Skin of body (tissue), 2 donors: Measurements from ENCODE around the gene THBS2. TPM values are rescaled to one million over a fixed set of nuclear protein-coding genes. Genes with fewer than 3 reads are reported as not detected.
"Not testable (repeated sequence)": the region's sequence is repeated elsewhere in the genome, so short reads cannot be mapped to it uniquely, and the experiment has no call there.

Source experiments
- DNase-seq: peaks from one replicate; lab custom pipeline; 2025; lab: John Stamatoyannopoulos, UW
- total RNA-seq: library from RNA; depleted of rRNA; stranded (reverse); fragments of >200 nt; gene quantifications from one replicate; pipeline ENCODE4 v1.2.3, GENCODE V29; 2014

Gene THBS2
- total RNA-seq, 1 donor from 2014 or later = 393 TPM

- no peak for DNase-seq
These were observed 67.8 kb downstream of the THBS2 start for GRCh38 chr6:169185692-169186485.

DNA sequence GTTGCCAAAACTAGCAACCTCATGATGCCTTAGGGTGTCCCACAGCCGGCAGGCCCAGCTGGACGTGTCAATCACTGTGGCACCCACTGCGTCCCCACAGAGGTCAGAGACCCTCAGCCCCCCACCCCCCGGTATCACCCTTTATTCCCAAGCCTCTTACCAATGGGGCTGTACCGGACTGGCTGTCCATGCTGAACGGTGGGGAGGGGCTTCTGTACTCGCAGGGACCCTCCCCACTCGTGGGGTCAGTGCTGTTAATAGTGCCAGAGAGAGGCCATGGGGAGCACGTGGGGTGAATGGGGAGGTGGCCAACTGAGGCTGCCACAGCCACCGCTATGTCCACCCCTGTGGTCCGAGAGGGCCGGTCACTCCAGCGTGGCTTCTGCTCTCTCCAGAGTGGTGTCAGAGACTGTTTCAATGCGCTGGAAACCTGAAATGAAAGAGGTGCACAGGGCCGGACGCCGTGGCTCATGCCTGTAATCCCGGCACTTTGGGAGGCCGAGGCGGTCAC lies 68.6 kb downstream of the THBS2 start:
- DNase-seq = no peak

DNA sequence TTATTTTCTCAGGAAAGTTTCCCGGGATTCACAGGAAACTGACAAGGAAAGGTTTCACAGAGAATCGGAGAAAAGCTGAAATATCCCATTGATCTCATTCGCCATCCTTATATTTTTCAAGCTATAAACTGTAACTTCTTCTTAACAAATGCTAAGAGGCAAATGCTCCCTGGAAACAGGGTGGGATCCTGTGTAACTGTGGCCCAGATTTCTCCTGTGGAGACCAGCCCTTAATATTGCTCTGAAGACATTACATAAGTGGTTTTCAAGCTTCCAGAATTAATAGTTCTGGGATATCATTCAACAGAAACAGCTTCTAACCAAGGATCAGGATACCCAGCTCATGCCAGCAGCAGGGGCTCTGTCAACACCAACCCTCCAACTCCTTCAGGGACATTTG lies 69.2 kb downstream of the THBS2 start:
- peak; percentile 34 for DNase-seq

DNA sequence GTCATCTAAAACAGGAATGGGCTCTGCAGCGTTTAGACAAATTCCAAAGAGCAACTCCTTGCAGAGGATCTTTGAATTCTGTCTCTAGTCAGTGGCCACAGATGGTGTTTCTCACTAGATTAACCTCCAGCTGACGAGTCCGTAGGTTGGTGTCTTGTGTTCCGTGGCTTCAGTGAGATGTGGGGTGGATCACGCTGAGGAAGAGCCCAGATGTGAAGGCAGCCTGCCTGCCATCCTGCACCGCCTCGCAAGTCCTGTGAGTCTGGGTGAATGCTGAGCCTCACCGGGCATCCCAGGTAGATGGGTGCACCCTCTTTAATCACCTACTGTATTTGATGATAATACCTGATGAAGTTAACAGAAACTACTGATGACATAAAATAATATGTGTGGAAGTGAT lies 70.4 kb downstream of the THBS2 start:
- no peak for DNase-seq

- not testable (repeated sequence) for DNase-seq
These were observed 73.8 kb downstream of the THBS2 start for GRCh38 chr6:169179831-169180230.

DNA sequence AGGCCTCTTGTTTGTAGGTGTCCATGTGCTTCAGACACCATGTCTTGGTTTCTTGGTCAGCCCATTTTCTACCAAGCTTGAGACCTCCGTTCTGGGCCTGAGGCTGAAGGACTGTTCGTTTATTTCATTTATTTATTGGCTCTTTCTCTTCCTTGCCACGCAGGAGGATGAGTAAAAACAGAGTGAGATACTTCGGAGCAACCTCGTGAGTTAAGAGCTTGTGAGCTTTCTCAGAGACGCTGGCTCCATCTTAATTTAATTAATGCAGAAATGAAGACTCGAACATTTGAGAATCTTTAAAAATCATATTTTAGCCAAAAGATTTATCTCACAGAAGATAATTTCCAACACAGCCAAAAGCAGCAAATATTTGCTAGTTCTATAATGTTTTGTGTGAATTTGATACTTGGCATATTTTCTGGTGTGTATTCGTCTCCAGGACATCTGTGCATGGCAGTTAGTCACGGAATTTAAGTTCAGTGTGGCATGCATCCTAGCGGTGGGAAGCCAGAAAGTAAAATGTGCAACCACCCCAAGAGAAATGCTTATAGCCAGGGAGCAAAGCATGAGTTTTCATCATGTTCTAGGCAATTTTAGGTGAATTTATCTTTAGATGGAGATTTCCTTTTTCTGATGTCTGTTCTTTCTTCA lies 76.0 kb downstream of the THBS2 start:
- peak; percentile 91 for DNase-seq

DNA sequence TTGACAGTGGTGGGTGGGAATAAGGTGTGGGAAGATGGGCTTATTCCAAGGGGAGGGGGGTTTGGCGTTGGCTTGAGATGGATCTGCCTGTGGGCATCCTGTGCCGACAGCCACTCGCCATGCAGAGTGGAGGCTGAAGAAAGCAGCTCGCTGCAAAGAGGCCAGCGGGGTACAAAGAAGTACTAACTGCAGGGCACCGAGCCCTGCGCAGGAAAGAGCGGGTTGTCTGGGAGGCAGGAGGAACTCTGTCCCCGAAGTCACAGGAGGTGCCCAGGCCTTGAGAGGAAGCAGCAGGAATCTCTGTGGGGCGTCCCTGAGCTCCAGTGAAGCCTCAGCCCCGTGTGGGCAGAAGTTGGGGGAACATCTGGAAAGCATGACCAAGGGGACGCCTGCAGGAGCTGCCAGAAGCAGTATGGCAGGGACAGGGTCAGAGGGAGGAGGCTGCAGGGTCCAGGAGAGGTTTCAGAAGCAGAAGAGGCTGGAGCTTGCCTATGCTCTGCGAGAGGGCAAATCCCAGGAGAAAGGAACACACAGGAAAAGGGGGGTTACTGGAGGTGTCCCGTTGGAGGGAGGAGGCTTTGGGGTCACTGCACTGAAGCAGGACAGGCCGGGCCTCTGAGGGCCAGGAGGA lies 77.2 kb downstream of the THBS2 start:
- DNase-seq = no peak

DNA sequence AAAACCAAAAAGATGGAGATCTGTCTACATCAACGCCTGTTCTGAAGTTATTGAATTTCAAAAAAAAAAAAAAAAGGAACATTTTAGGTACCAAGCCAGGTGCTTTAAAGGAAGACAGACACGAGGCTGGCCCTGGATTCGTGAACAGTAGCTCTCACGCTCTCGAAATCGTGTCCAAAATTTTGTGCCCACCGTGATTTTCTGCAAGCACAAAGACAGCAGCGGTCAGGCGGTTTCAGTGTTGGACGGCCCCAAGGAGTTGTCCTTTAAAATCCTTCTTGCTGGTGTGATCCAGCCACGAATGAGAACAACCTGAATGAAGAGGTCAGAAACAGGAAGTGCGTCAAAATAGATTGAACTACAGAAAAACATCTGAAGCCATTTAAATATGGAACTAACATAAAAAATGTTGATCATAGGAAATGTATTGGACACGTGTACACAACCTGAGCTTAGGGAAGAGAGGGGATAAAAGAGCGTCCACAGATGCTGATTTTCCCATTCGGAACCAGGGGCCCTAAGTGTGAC lies 78.2 kb downstream of the THBS2 start:
- DNase-seq = no peak

DNA sequence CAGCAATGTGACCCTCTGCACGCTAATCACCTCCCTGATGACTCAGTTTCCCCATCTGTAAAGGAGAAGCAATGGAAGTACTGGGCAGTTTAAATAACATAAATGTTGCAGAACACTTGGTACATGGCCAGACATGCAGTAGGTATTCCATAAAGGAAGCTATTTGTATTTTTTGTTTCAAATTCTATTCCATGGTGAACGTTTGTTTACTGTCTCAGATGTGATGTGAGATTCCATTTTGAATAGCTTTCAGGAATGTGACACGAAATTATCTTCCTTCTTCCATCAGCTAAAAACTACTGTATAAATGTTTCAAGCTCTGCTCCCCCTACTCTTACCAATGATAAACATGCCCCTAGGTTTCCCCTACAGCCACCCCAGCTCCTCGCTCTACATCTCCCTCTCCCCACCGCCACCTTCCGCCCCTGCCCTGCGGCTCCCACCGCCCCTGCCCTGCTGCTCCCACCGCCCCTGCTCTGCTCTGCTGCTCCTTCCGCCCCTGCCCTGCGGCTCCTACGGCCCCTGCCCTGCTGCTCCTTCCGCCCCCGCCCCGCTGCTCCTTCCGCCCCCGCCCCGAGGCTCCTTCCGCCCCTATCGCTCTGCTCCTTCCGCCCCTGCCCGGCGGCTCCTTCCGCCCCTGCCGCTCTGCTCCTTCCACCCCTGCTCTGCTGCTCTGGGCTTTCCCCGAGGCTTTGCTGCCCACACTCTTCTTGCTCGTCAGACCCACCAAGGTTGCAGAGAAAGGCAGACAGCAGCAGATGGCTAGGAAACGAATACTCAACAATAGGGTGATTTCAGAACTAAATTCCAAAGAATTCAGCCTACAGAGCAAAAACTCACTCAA lies 78.9 kb downstream of the THBS2 start:
- no peak for DNase-seq

DNA sequence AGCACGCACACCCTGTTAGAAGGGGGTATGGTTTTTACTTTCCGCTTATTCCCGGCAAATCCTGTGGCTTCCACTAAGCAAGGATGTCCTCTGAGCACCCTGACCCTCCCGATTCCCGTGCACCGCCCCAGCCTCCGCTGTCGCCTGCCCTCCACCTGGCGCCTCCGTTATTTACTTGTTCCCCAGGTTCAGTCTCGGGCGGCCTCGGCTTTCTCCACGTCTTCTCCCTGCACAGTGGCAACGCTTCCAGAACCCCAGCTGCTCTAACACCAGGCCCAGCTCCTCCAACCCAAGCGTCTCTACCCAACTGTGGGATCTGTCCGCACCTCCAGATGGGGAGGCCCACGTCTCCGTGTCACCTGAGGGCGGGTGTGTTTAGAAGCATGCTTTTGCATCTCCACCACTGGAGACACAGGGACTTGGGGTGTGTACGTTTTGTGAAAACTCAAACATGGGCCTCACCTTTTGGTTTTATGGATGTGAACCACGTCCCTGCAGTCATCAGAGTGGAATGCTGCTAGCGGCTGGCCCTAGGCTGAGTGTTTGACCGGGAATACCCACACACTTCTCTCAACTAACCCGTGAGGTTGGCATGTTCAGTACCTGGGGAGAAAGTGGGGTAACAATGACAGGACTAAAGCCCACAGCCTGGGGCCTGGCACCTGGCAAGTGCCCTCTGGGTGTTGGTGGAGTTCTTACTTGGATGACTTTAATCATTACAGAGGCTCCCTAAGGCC lies 79.9 kb downstream of the THBS2 start:
- no peak for DNase-seq

DNA sequence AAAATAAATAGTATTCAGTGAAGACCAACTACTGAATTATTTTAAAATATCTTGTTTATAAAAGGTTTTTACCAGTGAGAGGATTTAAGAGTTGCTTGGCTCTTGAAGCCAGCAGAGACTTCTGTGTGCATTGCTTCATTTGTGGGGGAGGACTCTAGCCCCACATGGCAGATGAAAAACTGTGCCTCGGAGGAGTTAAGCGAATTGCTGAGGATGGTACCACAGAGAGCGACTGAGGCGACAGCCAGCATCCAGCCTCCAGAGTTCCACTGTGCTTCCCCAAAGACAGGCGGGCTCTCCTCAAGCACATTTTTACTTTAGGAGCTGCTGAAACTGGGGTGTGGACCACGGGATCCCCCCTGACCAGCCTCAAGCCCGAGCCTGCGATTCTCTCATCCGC lies 80.7 kb downstream of the THBS2 start:
- no peak for DNase-seq

DNA sequence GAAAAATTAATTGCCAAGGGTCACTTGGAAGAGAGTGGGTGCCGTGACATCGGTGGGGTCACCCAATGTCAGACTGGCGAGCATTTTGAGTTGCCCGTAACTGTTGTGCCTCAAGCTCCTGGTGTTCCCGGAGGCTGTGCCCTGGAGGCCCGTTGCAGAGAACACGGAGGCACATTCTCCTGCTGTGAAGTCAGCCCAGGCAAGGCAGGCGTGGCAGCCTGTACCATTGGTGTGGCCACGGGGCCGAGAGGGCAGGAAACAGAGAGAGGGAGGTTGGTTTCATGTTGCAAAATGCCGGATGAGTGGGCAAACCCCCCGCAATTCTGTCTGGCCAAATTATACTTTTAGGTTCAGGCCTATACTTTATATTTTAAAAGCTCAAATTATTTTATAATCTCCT lies 81.2 kb downstream of the THBS2 start:
- no peak for DNase-seq

DNA sequence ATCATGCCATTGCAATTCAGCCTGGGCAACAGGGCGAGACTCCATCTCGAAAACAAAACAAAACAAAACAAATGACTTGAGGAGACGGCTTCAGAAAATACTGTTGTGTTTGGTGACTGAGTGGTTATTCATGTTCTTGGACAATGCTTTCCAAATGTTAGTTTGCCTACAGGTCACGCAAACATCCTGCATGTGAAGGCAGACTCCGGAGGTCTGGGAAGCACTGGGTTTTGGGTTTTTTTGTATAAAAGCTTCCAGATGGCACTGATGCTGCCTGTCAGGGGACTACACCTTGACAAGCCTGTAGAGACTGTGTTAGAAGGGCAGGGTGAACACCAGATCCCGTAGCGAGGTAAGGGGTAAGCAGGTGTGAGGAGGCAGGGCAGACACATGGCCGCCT lies 81.7 kb downstream of the THBS2 start:
- DNase-seq = no peak

DNA sequence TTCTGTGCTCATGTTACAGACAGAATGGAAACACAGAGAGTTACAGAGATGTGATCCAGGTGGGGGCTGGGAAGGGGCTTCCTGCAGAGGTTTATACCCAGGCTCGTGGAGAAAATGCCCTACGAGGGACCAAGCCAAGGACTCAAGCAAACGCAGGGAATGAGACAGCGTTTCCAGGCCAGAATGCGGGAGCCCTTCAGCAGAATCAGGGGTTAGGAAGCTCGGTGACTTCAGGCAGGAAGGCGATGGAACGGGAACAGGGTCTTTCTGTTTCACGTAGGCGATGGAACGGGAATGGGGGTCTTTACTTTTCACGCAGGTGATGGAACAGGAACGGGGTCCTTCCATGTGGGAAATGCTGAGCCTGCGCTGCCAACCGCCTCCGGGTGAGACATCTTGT lies 82.6 kb downstream of the THBS2 start:
- DNase-seq = no peak

- DNase-seq = no peak
These were observed 83.1 kb downstream of the THBS2 start for GRCh38 chr6:169170583-169170955.

DNA sequence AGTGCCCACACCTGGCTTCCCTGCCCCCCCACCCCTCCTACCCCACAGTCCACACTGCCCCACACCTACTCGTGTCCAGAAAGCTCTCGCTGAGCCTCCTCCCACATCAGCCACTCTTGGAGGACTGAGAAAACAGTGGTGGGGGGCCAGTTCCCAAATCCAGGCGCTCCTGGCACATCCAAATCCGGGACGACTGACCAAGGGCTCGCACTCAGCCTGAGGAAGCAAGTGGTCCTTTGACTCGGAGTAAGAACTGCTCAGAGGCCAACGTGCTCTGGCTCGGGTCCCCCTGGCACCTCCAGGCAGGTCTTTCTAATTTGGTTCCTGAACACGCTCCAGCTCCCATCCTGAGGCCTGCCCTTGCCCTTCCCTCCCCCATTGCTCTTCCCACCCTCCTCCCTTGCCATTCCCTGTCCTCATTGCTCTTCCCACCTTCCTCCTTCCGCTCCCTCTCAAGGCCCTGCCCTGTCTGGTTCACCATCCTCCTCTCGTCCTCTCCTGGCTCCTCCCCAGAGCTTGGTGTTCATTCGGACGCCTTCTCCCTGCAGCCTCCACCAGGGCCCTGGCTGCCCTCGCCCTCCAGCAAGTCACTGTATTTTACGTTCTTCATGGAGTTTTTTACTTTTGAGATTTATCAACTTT lies 83.6 kb downstream of the THBS2 start:
- DNase-seq = no peak

- DNase-seq = no peak
These were observed 84.3 kb downstream of the THBS2 start for GRCh38 chr6:169169375-169169774.

GRCh38 chr6:169168706-169169105 lies 84.9 kb downstream of the THBS2 start:
- no peak for DNase-seq

GRCh38 chr6:169168302-169168630 lies 85.4 kb downstream of the THBS2 start:
- no peak for DNase-seq

GRCh38 chr6:169167581-169168301 lies 85.9 kb downstream of the THBS2 start:
- no peak for DNase-seq
